SK-N-SH (cell line): ENCODE results near the gene ZNF785.

Source experiments
- CTCF ChIP-seq: fragments of 200-600 bp; sonication (generic); IDR thresholded peaks from 2 replicates; pipeline ENCODE4 v1.6.1; 2017; ENCODE audit warnings: antibody characterized with exemption, mild to moderate bottlenecking, moderate library complexity
- EZH2phosphoT487 ChIP-seq: fragments of 200-600 bp; sonication (generic); IDR thresholded peaks from 2 replicates; pipeline ENCODE4 v1.6.1; 2017; ENCODE audit warnings: low read depth, mixed run types, mild to moderate bottlenecking, antibody characterized with exemption, moderate library complexity, borderline replicate concordance
- FOXJ3 ChIP-seq: sonication (generic); formaldehyde crosslinking; IDR thresholded peaks from 2 replicates; pipeline ENCODE4 v1.5.1; 2020; ENCODE audit warnings: mild to moderate bottlenecking, missing genetic modification reagents
- FOXM1 ChIP-seq: IDR thresholded peaks from 2 replicates; pipeline ENCODE4 v1.4.0; 2012; ENCODE audit warnings: low read depth, mild to moderate bottlenecking
- POLR2AphosphoS5 ChIP-seq: IDR thresholded peaks from 2 replicates; pipeline ENCODE4 v1.6.1; 2012; ENCODE audit warnings: low read depth, low read length
- RFX5 ChIP-seq: IDR thresholded peaks from 2 replicates; pipeline ENCODE4 v1.6.1; 2012; ENCODE audit warnings: mild to moderate bottlenecking, improper control_type of control experiment, low read length
- TAF1 ChIP-seq: IDR thresholded peaks from 2 replicates; pipeline ENCODE4 v1.6.1; 2012; ENCODE audit warnings: low read depth, mild to moderate bottlenecking, low read length, moderate library complexity, borderline replicate concordance
- TF ChIP-seq, protein P1 (sequence below): IDR thresholded peaks from 2 replicates; pipeline ENCODE4 v1.6.1; 2012; ENCODE audit warnings: mild to moderate bottlenecking, low read depth, low read length, moderate library complexity

DNA sequence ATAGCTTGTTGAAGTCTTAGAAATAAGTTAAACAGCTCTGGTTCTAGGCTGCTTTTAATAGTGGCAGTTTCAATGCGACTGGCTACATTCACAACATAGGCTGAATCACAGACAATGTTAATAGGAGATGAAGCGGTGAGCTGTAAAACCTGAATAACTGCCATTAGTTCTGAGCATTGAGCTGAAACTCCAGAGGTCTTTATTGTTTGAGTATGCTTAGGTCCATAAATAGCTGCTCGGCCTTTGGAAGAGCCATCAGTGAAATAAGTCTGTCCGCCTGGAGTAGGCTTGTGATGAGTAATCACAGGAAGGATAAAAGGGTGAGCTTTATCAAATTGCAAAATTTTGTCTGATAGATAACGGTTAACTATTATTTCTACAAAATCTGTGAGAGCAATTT lies 34.1 kb upstream of the ZNF785 start:
- TF ChIP-seq POLR2AphosphoS5 (no peak), FOXM1 (no peak), CTCF (no peak), TAF1 (no peak), RFX5 (no peak), EZH2phosphoT487 (no peak), FOXJ3 (CRISPR knock-in tag) (no peak)
- TF ChIP-seq, protein P1, sequence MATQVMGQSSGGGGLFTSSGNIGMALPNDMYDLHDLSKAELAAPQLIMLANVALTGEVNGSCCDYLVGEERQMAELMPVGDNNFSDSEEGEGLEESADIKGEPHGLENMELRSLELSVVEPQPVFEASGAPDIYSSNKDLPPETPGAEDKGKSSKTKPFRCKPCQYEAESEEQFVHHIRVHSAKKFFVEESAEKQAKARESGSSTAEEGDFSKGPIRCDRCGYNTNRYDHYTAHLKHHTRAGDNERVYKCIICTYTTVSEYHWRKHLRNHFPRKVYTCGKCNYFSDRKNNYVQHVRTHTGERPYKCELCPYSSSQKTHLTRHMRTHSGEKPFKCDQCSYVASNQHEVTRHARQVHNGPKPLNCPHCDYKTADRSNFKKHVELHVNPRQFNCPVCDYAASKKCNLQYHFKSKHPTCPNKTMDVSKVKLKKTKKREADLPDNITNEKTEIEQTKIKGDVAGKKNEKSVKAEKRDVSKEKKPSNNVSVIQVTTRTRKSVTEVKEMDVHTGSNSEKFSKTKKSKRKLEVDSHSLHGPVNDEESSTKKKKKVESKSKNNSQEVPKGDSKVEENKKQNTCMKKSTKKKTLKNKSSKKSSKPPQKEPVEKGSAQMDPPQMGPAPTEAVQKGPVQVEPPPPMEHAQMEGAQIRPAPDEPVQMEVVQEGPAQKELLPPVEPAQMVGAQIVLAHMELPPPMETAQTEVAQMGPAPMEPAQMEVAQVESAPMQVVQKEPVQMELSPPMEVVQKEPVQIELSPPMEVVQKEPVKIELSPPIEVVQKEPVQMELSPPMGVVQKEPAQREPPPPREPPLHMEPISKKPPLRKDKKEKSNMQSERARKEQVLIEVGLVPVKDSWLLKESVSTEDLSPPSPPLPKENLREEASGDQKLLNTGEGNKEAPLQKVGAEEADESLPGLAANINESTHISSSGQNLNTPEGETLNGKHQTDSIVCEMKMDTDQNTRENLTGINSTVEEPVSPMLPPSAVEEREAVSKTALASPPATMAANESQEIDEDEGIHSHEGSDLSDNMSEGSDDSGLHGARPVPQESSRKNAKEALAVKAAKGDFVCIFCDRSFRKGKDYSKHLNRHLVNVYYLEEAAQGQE: no peak
